Prostate gland (tissue), 2 donors: ENCODE measurements around the gene COL5A1. TPM values are rescaled to one million over a fixed set of nuclear protein-coding genes. Genes with fewer than 3 reads are reported as not detected.
"Not testable (repeated sequence)": the region's sequence is repeated elsewhere in the genome, so short reads cannot be mapped to it uniquely, and the experiment has no call there.

Source experiments
- DNase-seq: peaks from one replicate; pipeline ENCODE4 v3.0.0-alpha.2; 2019; ENCODE audit warnings: low spot score
- H3K27ac ChIP-seq, 2 donors: fragments of 200-600 bp; sonication (generic); 2 replicates each; pipeline ENCODE4 v1.5.1; 2017 to 2019
- H3K27me3 ChIP-seq: fragments of 200-600 bp; sonication (generic); replicated peaks from 2 replicates; pipeline ENCODE4 v1.5.1; 2019; ENCODE audit not compliant: insufficient read depth
- H3K36me3 ChIP-seq, 2 donors: fragments of 200-600 bp; sonication (generic); 1 replicate in 1 of 2; 2 replicates in 1 of 2; pipeline versions ENCODE4 v1.5.1 to v1.8.1; 2017 to 2019
- H3K4me1 ChIP-seq: fragments of 200-600 bp; sonication (generic); replicated peaks from 2 replicates; pipeline ENCODE4 v1.5.1; 2019
- H3K4me3 ChIP-seq, 2 donors: fragments of 200-600 bp; sonication (generic); 2 replicates each; pipeline ENCODE4 v1.5.1; 2017 to 2019
- H3K9me3 ChIP-seq: fragments of 200-600 bp; sonication (generic); 2 replicates; pipeline ENCODE4 v1.5.1; 2017
- CTCF ChIP-seq, 4 experiments: fragments of 200-600 bp in 2 of 4; fragments of 450-650 bp in 2 of 4; sonication (generic) in 2 of 4; IDR thresholded peaks; 1 replicate in 3 of 4; 2 replicates in 1 of 4; pipeline ENCODE4 v1.5.1; 2016 to 2019; ENCODE audit warnings: antibody characterized with exemption in 4 of 4, mild to moderate bottlenecking in 2 of 4, moderate library complexity in 2 of 4
- POLR2A ChIP-seq: fragments of 450-650 bp; IDR thresholded peaks from one replicate; pipeline ENCODE4 v1.6.1; 2016; ENCODE audit warnings: antibody characterized with exemption, mild to moderate bottlenecking
- POLR2AphosphoS5 ChIP-seq: sonication (generic); formaldehyde crosslinking; IDR thresholded peaks from one replicate; pipeline ENCODE4 v1.6.1; 2017; ENCODE audit warnings: antibody characterized with exemption
- WGBS: methylation state at CpG from one replicate; pipeline ENCODE4 v1.1.5; 2018; 5-methylcytosine and 5-hydroxymethylcytosine counted together
- intact Hi-C: fragments of 100-400 bp; cut with DNase I; formaldehyde crosslinking; loops from one replicate; pipeline ENCODE4 v1.14.2; 2022
- total RNA-seq, 2 donors: library from RNA; depleted of rRNA; stranded (reverse); fragments of >200 nt; gene quantifications; one replicate each; pipeline ENCODE4 v1.1.0, GENCODE V29; 2016

COL5A1 gene
- total RNA-seq, 2 donors from 2014 or later: 16.9 to 36.0 TPM

- no peaks in the 10 kb centered on the region for H3K36me3 ChIP-seq
- H3K27ac ChIP-seq: peak overlapping the region; percentile 80
- no peaks in the 10 kb centered on the region for H3K9me3 ChIP-seq
- no peaks in the 10 kb centered on the region for H3K27me3 ChIP-seq
- DNase-seq: peak; percentile 23
- TF ChIP-seq POLR2AphosphoS5 (no peak), CTCF (IDR thresholded peaks at IDR 0.05) (peak in 1 of 4 experiments; percentile 11), POLR2A (no peak)
- intact Hi-C loops: loop anchor here (5.0 to 10.0 kb wide), 4 partner anchors 62 to 470 kb away; no protein-coding TSS in a partner anchor
- WGBS: 5% methylated on average over 24 of the region's 37 CpGs
- peaks cover 9% of the 10 kb centered on the region for H3K4me1 ChIP-seq
- H3K4me3 ChIP-seq: peak overlapping the region; percentile 53 to 56
Observed at GRCh38 chr9:134642385-134643181, 980 bp downstream of the COL5A1 start.

GRCh38 chr9:134643222-134643671, 1.6 kb downstream of the COL5A1 start:
- H3K9me3 ChIP-seq: no peaks in the 10 kb centered on the region
- H3K27me3 ChIP-seq: no peaks in the 10 kb centered on the region
- TF ChIP-seq POLR2A: no peak
- TF ChIP-seq POLR2AphosphoS5: no peak
- no peak for TF ChIP-seq CTCF (IDR thresholded peaks at IDR 0.05)
- DNase-seq: no peak
- peak overlapping the region; percentile 53 to 56 for H3K4me3 ChIP-seq
- 16% methylated on average over 16 of the region's 16 CpGs for WGBS
- H3K36me3 ChIP-seq: no peaks in the 10 kb centered on the region
- H3K4me1 ChIP-seq: peaks cover 9% of the 10 kb centered on the region
- intact Hi-C loops: loop anchor here (5.0 to 10.0 kb wide), 4 partner anchors 62 to 471 kb away; no protein-coding TSS in a partner anchor
- H3K27ac ChIP-seq: peak overlapping the region; percentile 80

- peak overlapping the region in 1 of 2 donors; percentile 75 for H3K27ac ChIP-seq
- H3K36me3 ChIP-seq, H3K4me3 ChIP-seq, H3K4me1 ChIP-seq, DNase-seq, H3K27me3 ChIP-seq, H3K9me3 ChIP-seq: not testable (repeated sequence)
- intact Hi-C loops: loop anchor here (5.0 to 10.0 kb wide), 4 partner anchors 60 to 472 kb away; no protein-coding TSS in a partner anchor
- 33% methylated on average over 11 of the region's 14 CpGs for WGBS
Observed at GRCh38 chr9:134644401-134644724, 2.8 kb downstream of the COL5A1 start.

GRCh38 chr9:134644725-134645606, 3.4 kb downstream of the COL5A1 start:
- Histone ChIP-seq H3K4me3 (peak overlapping the region; percentile 15 to 17), H3K36me3 (no peaks in the 10 kb centered on the region), H3K27me3 (no peaks in the 10 kb centered on the region), H3K27ac (peak overlapping the region; percentile 75 to 76), H3K4me1 (peaks cover 9% of the 10 kb centered on the region), H3K9me3 (no peaks in the 10 kb centered on the region)
- peak; percentile 76 for DNase-seq
- intact Hi-C loops: loop anchor here (5.0 to 10.0 kb wide), 5 partner anchors 37 to 473 kb away; no protein-coding TSS in a partner anchor
- 13% methylated on average over 22 of the region's 22 CpGs for WGBS
- TF ChIP-seq POLR2A: peak; percentile 18
- peak; percentile 77 for TF ChIP-seq POLR2AphosphoS5
- no peak for TF ChIP-seq CTCF (IDR thresholded peaks at IDR 0.05)
